Testis (tissue), 2 donors: ENCODE measurements around the gene PAX7.

ENCODE experiments used
- POLR2A ChIP-seq: fragments of 450-650 bp; IDR thresholded peaks from one replicate; pipeline ENCODE4 v1.6.1; 2017; ENCODE audit warnings: antibody characterized with exemption, mild to moderate bottlenecking, moderate library complexity
- TF ChIP-seq, protein P1 (sequence below), 3 experiments: fragments of 450-650 bp in 2 of 3; fragments of 200-600 bp in 1 of 3; sonication (generic) in 1 of 3; IDR thresholded peaks; one replicate each; pipeline ENCODE4 v1.5.1; 2016 to 2019; ENCODE audit warnings: antibody characterized with exemption in 3 of 3, mild to moderate bottlenecking in 2 of 3, moderate library complexity in 1 of 3

DNA sequence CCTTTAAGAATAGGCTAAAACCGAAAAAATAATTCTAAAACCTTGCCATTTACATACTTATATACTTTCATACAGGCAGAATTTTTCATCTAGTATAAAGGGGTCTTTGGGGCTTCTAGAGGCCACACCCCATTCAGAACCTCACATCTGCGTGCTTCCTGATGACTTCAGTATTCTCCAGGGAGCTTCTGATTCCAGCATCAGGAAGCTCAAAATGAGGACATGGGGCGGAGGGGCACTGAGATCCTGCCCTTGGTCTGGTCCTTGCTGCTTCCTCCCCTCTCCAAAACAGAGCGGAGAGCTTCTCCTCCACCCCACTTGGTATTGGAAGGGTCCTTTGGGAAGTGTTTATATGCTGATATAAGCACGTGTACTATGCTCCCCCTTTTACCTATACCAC, 13.8 kb downstream of the PAX7 start:
- TF ChIP-seq, protein P1, sequence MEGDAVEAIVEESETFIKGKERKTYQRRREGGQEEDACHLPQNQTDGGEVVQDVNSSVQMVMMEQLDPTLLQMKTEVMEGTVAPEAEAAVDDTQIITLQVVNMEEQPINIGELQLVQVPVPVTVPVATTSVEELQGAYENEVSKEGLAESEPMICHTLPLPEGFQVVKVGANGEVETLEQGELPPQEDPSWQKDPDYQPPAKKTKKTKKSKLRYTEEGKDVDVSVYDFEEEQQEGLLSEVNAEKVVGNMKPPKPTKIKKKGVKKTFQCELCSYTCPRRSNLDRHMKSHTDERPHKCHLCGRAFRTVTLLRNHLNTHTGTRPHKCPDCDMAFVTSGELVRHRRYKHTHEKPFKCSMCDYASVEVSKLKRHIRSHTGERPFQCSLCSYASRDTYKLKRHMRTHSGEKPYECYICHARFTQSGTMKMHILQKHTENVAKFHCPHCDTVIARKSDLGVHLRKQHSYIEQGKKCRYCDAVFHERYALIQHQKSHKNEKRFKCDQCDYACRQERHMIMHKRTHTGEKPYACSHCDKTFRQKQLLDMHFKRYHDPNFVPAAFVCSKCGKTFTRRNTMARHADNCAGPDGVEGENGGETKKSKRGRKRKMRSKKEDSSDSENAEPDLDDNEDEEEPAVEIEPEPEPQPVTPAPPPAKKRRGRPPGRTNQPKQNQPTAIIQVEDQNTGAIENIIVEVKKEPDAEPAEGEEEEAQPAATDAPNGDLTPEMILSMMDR (IDR thresholded peaks at IDR 0.05) = no peak
- TF ChIP-seq POLR2A = no peak
